Measurements from ENCODE around the gene PIMREG.

- TF ChIP-seq CTCF (IDR thresholded peaks at IDR 0.05) (no peak), ZFX (IDR thresholded peaks at IDR 0.05; ENCODE audit: borderline replicate concordance) (no peak)
Measured at GRCh38 chr17:6464446-6465041, 20.3 kb downstream of the PIMREG start.

Measured in 22Rv1 (cell line).